NCI-H460 (cell line): Measurements from ENCODE around the gene TLE3. TPM values are rescaled to one million over a fixed set of nuclear protein-coding genes. Genes with fewer than 3 reads are reported as not detected.
A peak's percentile ranks its signal among the peaks of the same experiment; 100 is the strongest.
"Not testable (repeated sequence)": the region's sequence is repeated elsewhere in the genome, so short reads cannot be mapped to it uniquely, and the experiment has no call there.

Experiments
- DNase-seq: peaks from one replicate; pipeline ENCODE4 v3.0.0-alpha.2; 2016; ENCODE audit warnings: low read depth; ENCODE audit errors: extremely low read depth
- total RNA-seq: library from RNA; depleted of rRNA; stranded (reverse); fragments of >200 nt; shearing (Covaris generic); gene quantifications from 2 replicates; pipeline ENCODE4 v1.2.3, GENCODE V29; 2014

Gene TLE3
- total RNA-seq, 1 experiment from 2014 or later: 33.7 TPM

DNA sequence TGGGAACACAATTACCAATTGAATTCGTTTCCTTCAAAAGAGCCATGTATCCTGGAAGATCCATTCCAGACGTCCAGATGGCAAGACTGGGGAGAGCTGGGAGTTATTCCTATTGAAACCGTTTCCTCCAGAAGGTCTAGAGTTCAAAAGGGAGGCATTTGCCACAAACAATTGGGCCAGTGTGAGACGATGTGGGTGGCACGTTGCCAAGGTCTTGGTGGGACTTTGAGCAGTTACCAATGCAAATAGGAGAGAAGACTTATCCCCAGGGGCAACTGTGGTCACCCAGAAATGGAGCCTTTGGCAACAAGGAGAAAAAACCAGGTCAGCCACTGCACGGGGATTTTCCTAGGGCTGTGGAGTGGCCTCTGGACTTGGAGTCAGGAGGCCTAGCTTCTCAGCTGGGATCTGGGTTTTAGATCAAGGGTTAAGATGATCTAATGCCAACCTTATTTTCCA, 29.6 kb upstream of the TLE3 start:
- DNase-seq: no peak

GRCh38 chr15:70126362-70126761, 28.6 kb upstream of the TLE3 start:
- DNase-seq: no peak

- no peak for DNase-seq
Measured at GRCh38 chr15:70125605-70126004, 27.9 kb upstream of the TLE3 start.

GRCh38 chr15:70121624-70122302, 24.0 kb upstream of the TLE3 start:
- peak; percentile 47 for DNase-seq

GRCh38 chr15:70120958-70121623, 23.4 kb upstream of the TLE3 start:
- DNase-seq: no peak

- no peak for DNase-seq
Measured at GRCh38 chr15:70119911-70120508, 22.3 kb upstream of the TLE3 start.

GRCh38 chr15:70118599-70118998, 20.9 kb upstream of the TLE3 start:
- DNase-seq: no peak

DNA sequence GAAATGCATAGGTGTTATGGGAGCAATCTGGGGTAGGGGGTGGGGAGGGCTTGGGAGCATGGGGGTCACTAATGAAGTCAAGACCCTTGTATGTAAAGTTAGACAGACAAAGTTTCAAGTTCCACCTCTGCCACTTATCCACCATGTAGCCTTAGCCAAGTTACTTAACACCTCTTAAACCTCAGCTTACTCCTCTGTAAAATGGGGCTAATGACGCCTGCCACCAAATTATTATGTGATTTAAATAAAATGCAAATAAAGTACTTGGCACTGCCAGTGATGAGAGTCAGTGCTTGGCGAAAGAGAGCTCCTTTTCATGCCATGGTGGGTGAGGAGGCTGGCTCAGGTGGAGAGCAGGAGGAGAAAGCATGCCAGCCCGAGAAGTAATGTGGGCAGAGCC, 18.6 kb upstream of the TLE3 start:
- DNase-seq: no peak

- DNase-seq: no peak
Measured at GRCh38 chr15:70114221-70114620, 16.5 kb upstream of the TLE3 start.

GRCh38 chr15:70113304-70113700, 15.6 kb upstream of the TLE3 start:
- no peak for DNase-seq

DNA sequence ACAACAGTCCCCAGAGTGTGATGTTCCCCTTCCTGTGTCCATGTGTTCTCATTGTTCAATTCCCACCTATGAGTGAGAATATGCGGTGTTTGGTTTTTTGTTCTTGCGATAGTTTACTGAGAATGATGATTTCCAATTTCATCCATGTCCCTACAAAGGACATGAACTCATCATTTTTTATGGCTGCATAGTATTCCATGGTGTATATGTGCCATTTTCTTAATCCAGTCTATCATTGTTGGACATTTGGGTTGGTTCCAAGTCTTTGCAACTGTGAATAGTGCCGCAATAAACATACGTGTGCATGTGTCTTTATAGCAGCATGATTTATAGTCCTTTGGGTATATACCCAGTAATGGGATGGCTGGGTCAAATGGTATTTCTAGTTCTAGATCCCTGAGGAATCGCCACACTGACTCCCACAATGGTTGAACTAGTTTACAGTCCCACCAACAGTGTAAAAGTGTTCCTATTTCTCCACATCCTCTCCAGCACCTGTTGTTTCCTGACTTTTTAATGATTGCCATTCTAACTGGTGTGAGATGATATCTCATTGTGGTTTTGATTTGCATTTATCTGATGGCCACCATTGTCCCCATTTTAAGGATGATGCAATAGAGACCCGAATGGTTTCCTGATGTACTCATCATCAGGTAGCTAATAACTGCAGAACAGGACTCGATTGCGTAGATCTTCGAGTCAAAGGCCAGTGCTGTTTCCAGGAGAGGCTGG, 15.0 kb upstream of the TLE3 start:
- not testable (repeated sequence) for DNase-seq

- no peak for DNase-seq
Measured at GRCh38 chr15:70112074-70112395, 14.3 kb upstream of the TLE3 start.

- peak; percentile 44 for DNase-seq
Measured at GRCh38 chr15:70111203-70112073, 13.7 kb upstream of the TLE3 start.

DNA sequence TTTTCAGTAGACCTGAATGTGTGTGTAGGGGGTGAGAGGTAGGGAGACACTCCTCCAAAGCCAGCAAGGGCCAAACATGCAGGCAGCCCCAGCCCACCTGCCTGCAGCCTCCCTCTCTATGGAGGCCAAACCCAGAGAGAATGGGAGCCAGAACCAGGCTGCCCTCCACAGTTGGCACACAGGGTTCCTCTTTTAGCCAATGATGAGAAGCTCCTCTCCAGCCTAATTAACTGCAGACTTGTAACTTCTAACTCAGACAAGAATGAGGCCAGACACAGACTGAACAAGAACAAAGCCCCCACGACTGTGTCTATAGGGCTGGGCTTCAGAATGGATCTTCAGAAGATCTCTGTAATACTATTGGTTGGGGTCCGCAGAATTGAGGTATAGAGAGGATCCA, 12.3 kb upstream of the TLE3 start:
- no peak for DNase-seq

DNA sequence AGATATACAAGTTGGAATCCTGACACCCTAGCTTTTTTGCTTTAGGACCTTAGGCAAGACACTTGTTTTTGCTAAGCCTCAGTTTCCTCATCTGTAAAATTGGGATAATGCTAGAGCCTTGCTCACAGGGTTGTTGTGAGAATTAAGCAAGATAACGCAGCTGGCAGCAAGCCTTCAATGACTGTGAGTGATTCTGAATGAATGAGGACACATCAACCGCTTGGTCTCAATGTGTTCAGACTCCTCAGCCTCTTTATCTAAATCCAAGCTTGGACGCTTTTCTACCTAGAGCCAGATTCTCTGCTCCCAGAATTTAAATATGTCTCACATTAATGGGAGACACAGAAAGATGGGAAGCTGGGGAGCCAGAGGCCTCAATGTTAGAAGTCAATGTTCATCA, 11.8 kb upstream of the TLE3 start:
- no peak for DNase-seq

DNA sequence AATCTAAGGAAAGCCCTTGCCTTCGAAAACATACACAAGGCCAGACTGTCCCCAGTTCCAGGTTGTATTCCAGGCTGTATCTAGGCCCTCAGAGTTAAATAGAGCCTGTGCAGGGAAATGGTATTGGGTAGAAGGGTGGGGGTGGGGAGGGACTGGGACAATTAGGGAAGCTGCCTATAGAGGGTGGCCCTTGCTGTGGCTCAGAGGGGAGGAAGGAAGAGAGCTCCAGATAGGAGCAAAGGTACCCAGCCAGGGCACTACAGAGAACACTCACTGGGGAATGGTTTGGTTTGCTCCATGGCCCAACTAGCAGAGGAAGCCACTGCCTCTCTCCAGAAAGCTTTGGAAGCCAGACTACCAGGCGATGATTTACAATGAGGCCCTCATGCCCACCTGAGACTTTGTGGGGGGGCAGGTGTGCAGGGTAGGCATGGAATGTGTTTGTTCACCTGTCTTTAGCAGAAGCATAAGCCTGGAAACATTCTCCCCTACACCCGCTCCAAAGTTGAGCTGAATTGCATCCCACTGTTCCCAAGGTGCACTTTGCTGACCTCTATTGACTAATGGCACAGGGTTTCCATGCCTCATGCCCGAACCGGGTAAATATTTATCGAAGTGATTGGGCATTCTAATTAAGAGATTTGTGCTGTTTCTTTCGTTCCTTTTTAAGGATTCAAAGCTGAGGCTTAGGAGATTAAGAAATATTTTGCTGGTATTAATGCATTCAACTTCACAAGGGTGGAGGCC, 6.3 kb upstream of the TLE3 start:
- DNase-seq: no peak

DNA sequence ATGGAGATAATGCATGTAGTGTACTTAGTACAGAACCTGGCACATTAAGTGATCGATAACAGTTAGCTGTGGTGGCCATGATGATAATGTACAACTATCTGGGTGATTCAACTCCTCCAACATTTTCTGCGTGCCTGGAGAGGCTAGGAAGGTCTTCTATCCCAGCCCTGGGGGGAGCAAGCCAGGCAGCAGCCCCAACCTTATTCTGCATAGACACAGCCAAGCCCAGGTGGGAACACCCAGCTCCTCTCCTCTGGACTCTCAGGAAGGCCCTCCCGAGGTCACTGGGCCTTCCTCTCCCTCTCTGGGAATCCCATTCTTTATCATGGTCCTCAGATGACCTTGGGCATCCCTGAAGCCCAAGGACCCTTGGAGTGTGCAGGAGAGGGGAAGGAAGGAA, 5.1 kb upstream of the TLE3 start:
- DNase-seq: no peak

DNA sequence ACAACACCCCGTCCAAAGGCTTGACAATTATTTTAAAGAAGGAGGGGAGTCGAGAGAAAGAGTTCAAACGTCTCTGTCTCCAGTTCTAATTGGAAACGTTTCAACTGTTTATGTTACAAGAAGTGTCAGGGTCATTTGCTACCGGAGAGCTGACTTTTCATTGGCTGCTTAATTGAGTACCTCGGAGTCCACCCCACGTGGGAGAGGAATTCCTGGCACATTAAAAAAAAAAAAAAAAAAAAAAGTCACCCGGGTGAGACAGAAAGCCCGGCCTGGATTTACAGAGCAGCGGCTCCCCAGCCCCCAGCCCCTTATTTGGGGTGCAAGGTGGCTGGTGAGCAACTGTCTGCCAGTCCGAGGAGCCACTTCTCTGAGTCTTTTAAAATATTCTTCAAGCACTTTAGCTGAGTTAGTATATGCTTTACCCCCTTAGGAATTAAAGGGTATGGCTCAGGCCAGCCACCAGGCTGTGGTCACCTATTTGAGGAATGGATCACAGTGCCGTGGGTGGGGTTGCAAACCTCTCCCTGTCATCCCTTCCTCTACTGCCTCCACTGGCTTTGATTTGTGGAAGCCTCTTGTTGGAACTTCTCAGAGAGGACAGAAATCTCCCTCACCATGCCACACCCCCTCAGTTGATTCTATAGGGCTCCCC, 3.9 kb upstream of the TLE3 start:
- DNase-seq: peak; percentile 70
